ENCODE results near the gene REV3L. TPM values are rescaled to one million over a fixed set of nuclear protein-coding genes. Genes with fewer than 3 reads are reported as not detected.
A peak's percentile ranks its signal among the peaks of the same experiment; 100 is the strongest.
"Not testable (repeated sequence)": the region's sequence is repeated elsewhere in the genome, so short reads cannot be mapped to it uniquely, and the experiment has no call there.

REV3L gene
- total RNA-seq, 4 donors from 2014 or later = 25.9 to 79.1 (median 49.0) TPM

DNA sequence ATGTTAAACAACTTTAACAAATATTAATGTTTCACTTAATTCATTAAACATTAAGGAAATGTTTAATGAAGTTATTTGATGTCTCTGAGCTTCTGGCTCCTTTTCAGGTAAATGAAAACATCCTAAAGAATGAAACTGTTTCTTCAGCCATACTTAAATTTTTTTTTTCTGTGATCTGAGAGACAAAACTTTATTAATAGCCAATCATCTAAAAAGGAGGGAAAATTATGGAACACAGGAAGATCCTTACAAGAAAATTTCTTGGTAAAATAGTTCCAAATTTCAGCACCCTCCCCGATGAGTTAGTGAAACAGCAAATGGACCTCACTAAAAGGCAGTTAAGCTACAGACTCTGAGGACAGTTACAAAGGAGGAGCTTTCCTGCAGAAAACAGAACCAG is 185.2 kb downstream of the REV3L start:
- intact Hi-C loops (cut with DNase I; ENCODE audit: low total_unique reads) (no loop called here), in situ Hi-C loops (cut with MboI; ENCODE audit: low sequenced_read_pairs in 4 of 4) (no loop called here)
- TF ChIP-seq POLR2A (IDR thresholded peaks at IDR 0.05) = no peak
- TF ChIP-seq, protein P1, sequence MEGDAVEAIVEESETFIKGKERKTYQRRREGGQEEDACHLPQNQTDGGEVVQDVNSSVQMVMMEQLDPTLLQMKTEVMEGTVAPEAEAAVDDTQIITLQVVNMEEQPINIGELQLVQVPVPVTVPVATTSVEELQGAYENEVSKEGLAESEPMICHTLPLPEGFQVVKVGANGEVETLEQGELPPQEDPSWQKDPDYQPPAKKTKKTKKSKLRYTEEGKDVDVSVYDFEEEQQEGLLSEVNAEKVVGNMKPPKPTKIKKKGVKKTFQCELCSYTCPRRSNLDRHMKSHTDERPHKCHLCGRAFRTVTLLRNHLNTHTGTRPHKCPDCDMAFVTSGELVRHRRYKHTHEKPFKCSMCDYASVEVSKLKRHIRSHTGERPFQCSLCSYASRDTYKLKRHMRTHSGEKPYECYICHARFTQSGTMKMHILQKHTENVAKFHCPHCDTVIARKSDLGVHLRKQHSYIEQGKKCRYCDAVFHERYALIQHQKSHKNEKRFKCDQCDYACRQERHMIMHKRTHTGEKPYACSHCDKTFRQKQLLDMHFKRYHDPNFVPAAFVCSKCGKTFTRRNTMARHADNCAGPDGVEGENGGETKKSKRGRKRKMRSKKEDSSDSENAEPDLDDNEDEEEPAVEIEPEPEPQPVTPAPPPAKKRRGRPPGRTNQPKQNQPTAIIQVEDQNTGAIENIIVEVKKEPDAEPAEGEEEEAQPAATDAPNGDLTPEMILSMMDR (IDR thresholded peaks at IDR 0.05 in 4 of 5, conservative IDR thresholded peaks at IDR 0.05 in 1 of 5) = no peak
- no peaks in the 10 kb centered on the region for H3K9me3 ChIP-seq
- H3K36me3 ChIP-seq = peaks cover 0 to 19% of the 10 kb centered on the region in 2 donors
- H3K4me3 ChIP-seq = no peak overlapping the region
- H3K27ac ChIP-seq = no peak overlapping the region
- peaks cover 12% of the 10 kb centered on the region in 2 donors for H3K4me1 ChIP-seq
- ATAC-seq (no peak), DNase-seq (no peak)
- H3K27me3 ChIP-seq = no peaks in the 10 kb centered on the region

DNA sequence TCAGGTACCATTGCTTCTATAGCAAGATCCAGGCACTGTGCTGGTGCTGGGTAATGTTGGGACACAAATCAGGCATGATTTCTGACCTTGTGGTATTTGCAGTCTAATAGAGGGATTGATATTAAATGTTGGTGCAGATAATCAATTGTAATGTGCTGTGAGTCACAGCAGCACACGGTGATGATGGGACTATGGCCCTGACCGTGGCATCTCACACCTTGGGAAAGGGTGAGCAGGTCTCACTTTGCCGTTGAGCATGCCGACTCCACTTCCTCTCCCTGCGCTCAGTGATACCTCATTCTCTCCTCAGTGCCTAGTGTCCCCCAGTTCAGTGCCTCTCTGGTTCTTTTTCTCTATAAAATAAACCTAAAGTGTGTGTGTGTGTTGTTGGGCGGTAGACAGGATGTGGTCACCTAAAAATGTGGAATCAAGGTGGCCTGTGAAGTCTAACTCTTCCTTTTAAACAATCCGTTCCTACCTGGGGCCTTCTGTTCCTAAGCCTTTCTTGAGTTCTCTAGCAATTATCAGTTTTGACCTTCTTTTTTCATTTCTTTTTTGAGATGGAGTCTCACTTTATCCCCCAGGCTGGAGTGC is 188.5 kb downstream of the REV3L start:
- intact Hi-C loops (cut with DNase I; ENCODE audit: low total_unique reads) = no loop called here
- Histone ChIP-seq H3K4me3 (no peak overlapping the region), H3K36me3 (peaks cover 0 to under 1% of the 10 kb centered on the region in 2 donors), H3K4me1 (peaks cover 12 to 13% of the 10 kb centered on the region in 2 donors), H3K27me3 (no peaks in the 10 kb centered on the region), H3K27ac (no peak overlapping the region), H3K9me3 (no peaks in the 10 kb centered on the region)
- ATAC-seq (no peak), DNase-seq (no peak)
- in situ Hi-C loops (cut with MboI; ENCODE audit: low sequenced_read_pairs in 4 of 4) = no loop called here
- TF ChIP-seq, protein P1 (IDR thresholded peaks at IDR 0.05 in 4 of 5, conservative IDR thresholded peaks at IDR 0.05 in 1 of 5) = no peak
- TF ChIP-seq POLR2A (IDR thresholded peaks at IDR 0.05) = no peak

DNA sequence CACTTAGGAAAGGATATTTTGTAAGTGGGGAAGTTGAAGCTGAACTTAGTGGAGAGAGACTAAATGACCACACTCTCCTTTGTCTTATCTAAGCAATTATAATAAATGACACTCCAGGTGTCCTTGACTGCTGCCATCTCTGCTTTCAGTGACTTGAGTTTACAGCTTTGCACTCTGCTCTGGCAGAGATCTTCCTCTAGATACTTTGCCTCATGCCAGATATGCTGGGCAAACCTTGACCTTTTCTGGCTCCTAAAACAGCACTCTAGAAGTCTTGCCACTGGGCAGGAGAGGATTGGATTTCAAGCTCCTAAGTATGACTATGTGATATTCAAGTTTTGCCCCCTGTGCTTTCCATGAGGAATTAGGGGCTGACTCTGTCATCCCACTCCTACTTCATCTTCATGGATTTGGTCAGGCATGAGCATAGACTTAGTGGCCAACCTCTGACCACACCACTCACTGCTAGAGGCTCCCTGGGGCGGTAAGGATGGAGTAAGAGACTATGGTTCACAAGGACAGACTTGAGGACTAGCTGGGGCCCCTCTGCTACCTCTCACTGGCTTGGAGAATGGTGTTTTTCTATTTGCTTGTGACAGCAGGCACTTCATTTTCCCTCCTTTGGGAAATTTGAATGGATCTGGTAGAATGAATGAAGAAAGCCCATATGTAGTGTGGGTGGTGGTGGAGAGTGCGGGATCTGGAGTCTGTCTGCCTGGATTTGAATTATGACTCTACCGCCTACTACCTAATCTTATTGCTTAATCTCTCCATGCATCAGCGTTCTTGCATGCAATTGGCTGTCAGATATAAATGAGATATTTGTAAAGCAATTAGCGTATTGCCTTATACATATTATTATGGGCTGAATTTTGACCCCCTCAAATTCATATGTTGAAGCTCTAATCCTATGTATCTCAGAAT is 191.4 kb downstream of the REV3L start:
- Histone ChIP-seq H3K27me3 (no peaks in the 10 kb centered on the region), H3K9me3 (no peaks in the 10 kb centered on the region), H3K4me3 (no peak overlapping the region), H3K36me3 (no peaks in the 10 kb centered on the region), H3K27ac (peak overlapping the region in 1 of 4 donors; percentile 16), H3K4me1 (peaks cover 12 to 16% of the 10 kb centered on the region in 2 donors)
- no peak for TF ChIP-seq POLR2A (IDR thresholded peaks at IDR 0.05)
- TF ChIP-seq, protein P1 (IDR thresholded peaks at IDR 0.05 in 4 of 5, conservative IDR thresholded peaks at IDR 0.05 in 1 of 5) = no peak
- DNase-seq (no peak), ATAC-seq (peak; percentile 48 to 51)
- in situ Hi-C loops (cut with MboI; ENCODE audit: low sequenced_read_pairs in 4 of 4) = no loop called here
- intact Hi-C loops (cut with DNase I; ENCODE audit: low total_unique reads) = no loop called here

DNA sequence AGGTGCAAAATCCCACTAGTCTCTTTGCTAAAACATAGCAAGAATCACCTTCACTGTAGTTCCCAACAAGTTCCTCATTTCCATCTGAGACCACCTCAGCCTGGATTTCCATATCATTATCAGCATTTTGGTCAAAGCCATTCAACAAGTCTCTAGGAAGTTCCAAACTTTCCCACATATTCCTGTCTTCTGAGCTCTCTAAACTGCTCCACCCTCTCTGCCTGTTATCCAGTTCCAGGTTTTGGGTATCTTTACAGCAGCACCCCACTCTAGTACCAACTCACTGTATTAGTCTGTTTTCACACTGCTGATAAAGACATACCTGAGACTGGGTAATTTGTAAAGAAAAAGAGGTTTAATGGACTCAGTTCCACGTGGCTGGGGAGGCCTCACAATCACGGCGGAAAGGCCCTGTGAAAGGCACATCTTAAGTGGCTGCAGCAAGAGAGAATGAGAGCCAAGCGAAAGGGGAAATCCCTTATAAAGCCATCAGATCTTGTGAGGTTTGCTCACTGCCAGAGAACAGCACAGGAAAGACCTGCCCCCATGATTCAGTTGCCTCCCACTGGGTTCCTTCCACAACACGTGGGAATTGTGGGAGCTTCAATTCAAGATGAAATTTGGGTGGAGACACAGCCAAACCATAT is 192.2 kb downstream of the REV3L start:
- in situ Hi-C loops (cut with MboI; ENCODE audit: low sequenced_read_pairs in 4 of 4) = not testable (repeated sequence)

DNA sequence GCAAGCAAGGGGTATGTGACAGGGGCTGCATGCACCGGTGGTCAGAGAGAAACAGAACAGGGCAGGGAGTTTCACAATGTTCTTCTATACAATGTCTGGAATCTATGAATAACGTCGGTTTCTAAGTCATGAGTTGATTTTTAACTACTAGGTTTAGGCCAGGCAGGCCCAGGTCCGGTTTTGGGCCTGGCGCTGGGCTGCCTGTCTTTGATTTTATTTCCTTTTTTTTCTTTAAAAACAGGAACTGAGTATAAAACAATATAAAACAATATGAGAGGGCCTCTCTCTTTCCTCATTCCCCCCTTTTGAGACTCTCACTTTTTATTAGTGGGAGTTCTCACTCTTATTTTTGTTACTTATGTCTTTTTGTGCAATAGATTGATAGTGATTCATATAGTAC is 198.7 kb downstream of the REV3L start:
- H3K27ac ChIP-seq; DNase-seq; intact Hi-C loops (cut with DNase I; ENCODE audit: low total_unique reads); H3K4me1 ChIP-seq; in situ Hi-C loops (cut with MboI; ENCODE audit: low sequenced_read_pairs in 4 of 4); H3K27me3 ChIP-seq; H3K4me3 ChIP-seq; H3K36me3 ChIP-seq; ATAC-seq; H3K9me3 ChIP-seq: not testable (repeated sequence)

More for the DNA sequence above, 192.2 kb downstream of the REV3L start:
- H3K4me1 ChIP-seq = peaks cover 12 to 16% of the 10 kb centered on the region in 2 donors
- H3K36me3 ChIP-seq; H3K27me3 ChIP-seq; H3K4me3 ChIP-seq; DNase-seq; H3K9me3 ChIP-seq; intact Hi-C loops (cut with DNase I; ENCODE audit: low total_unique reads): not testable (repeated sequence)
- peak overlapping the region in 1 of 4 donors; percentile 16 for H3K27ac ChIP-seq
- ATAC-seq = peak; percentile 31 to 34

Data from gastrocnemius medialis (tissue), 4 donors.